MCF 10A (cell line): Measurements from ENCODE around the gene ZNF668. TPM values are rescaled to one million over a fixed set of nuclear protein-coding genes. Genes with fewer than 3 reads are reported as not detected.

Source experiments
- BruUV-seq: library from RNA; stranded (reverse); fragments of 400-500 nt; replicated peaks from 2 replicates; lab custom pipeline; 2021; lab: Mats Ljungman, UMichigan
- CTCF ChIA-PET: fragments of 300-600 bp; sonication (Branson Sonifier 250); formaldehyde crosslinking; extraction: SDS; loops from one replicate; lab custom pipeline; 2021; ENCODE audit warnings: antibody characterized with exemption, inconsistent platforms; lab: Yijun Ruan, JAX
- POLR2A ChIA-PET: fragments of 300-600, 350-650 bp; sonication (Branson Sonifier 250); formaldehyde crosslinking; extraction: SDS; loops from one replicate; lab custom pipeline; 2020; ENCODE audit warnings: antibody characterized with exemption, inconsistent platforms; lab: Yijun Ruan, JAX
- DNase-seq: peaks from one replicate; pipeline ENCODE4 v3.0.0-alpha.2; 2018; ENCODE audit not compliant: unreplicated experiment
- H3K27ac Mint-ChIP-seq: one replicate; pipeline ENCODE4 v1.8.0; 2022; ENCODE audit warnings: mild to moderate bottlenecking, low read depth, mixed read lengths; ENCODE audit not compliant: unreplicated experiment
- H3K27me3 Mint-ChIP-seq: one replicate; pipeline ENCODE4 v1.8.0; 2022; ENCODE audit warnings: mixed read lengths; ENCODE audit not compliant: insufficient read depth, unreplicated experiment
- H3K36me3 Mint-ChIP-seq: one replicate; pipeline ENCODE4 v1.8.0; 2022; ENCODE audit warnings: mild to moderate bottlenecking, moderate library complexity, mixed read lengths; ENCODE audit not compliant: insufficient read depth, unreplicated experiment
- H3K4me1 Mint-ChIP-seq: one replicate; pipeline ENCODE4 v1.8.0; 2022; ENCODE audit warnings: mixed read lengths; ENCODE audit not compliant: insufficient read depth, unreplicated experiment
- H3K4me3 Mint-ChIP-seq: one replicate; pipeline ENCODE4 v1.8.0; 2022; ENCODE audit warnings: mild to moderate bottlenecking, moderate library complexity, mixed read lengths; ENCODE audit not compliant: unreplicated experiment
- H3K9me3 Mint-ChIP-seq: one replicate; pipeline ENCODE4 v1.8.0; 2022; ENCODE audit warnings: mixed read lengths; ENCODE audit not compliant: unreplicated experiment
- CTCF ChIP-seq: fragments of 200-600 bp; IDR thresholded peaks from one replicate; pipeline ENCODE4 v1.8.0; 2022; ENCODE audit warnings: antibody characterized with exemption, mild to moderate bottlenecking; ENCODE audit not compliant: unreplicated experiment
- intact Hi-C: fragments of 100-400 bp; cut with micrococcal nuclease; formaldehyde crosslinking; loops from 2 replicates; pipeline ENCODE4 v1.14.1; 2022
- total RNA-seq: library from RNA; stranded (reverse); gene quantifications from 2 replicates; pipeline ENCODE4 v1.2.3, GENCODE V29; 2022

The ZNF668 gene
- total RNA-seq, 1 experiment from 2014 or later: 11.9 TPM

GRCh38 chr16:31099860-31100638 lies 26.0 kb upstream of the ZNF668 start:
- POLR2A ChIA-PET: interaction anchor here (1.0 to 2.9 kb wide), 2 partner anchors 18 to 43 kb away, joined by 3 to 19 read pairs; partner anchors contain the start of gene KAT8
- Mint-ChIP-seq H3K4me1 (peaks cover 11% of the 10 kb centered on the region), H3K9me3 (no peaks in the 10 kb centered on the region), H3K4me3 (no peak overlapping the region), H3K36me3 (peaks cover 12% of the 10 kb centered on the region), H3K27ac (no peak overlapping the region), H3K27me3 (no peaks in the 10 kb centered on the region)
- intact Hi-C loops: no loop called here
- no peak for TF ChIP-seq CTCF
- CTCF ChIA-PET: interaction anchor here (0.5 to 3.3 kb wide), 7 partner anchors 8 to 115 kb away, joined by 3 to 20 read pairs (median 3); partner anchors contain the start of genes HSD3B7 and PRSS8
- DNase-seq: peak; percentile 52
- no TSS peak for BruUV-seq

- CTCF ChIA-PET: interaction anchor here (0.6 to 5.2 kb wide), 6 partner anchors 12 to 364 kb away, joined by 3 to 27 read pairs (median 4); partner anchors contain the start of genes ARMC5 and HSD3B7
- no TSS peak for BruUV-seq
These were observed 20.5 kb upstream of the ZNF668 start, which contains the start of gene VKORC1 for GRCh38 chr16:31094424-31095120. Gene VKORC1, minus strand, starts transcription at chr16:31094797. Its CDS starts 68 bp downstream, at chr16:31094729.

GRCh38 chr16:31094088-31094423 lies 20.0 kb upstream of the ZNF668 start:
- BruUV-seq: TSS peak; percentile 21
- H3K27ac Mint-ChIP-seq: peak overlapping the region; percentile 77
- peaks cover 12% of the 10 kb centered on the region for H3K4me1 Mint-ChIP-seq
- H3K9me3 Mint-ChIP-seq: no peaks in the 10 kb centered on the region
- CTCF ChIA-PET: interaction anchor here (0.7 to 5.2 kb wide), 4 partner anchors 11 to 365 kb away, joined by 3 to 27 read pairs (median 4); partner anchors contain the start of genes ARMC5 and HSD3B7
- H3K36me3 Mint-ChIP-seq: peaks cover 22% of the 10 kb centered on the region
- TF ChIP-seq CTCF: no peak
- POLR2A ChIA-PET: interaction anchor here (0.5 to 6.5 kb wide), 15 partner anchors 20 to 364 kb away, joined by 3 to 78 read pairs (median 3); partner anchors contain the start of genes FUS, KAT8, PRSS8 and STX4
- DNase-seq: no peak
- intact Hi-C loops: loop anchor here (2.0 kb wide), 1 partner anchor 19 kb away; the partner anchor contains the start of genes ZNF646 and ZNF668
- peak overlapping the region; percentile 85 for H3K4me3 Mint-ChIP-seq
- H3K27me3 Mint-ChIP-seq: no peaks in the 10 kb centered on the region

More at GRCh38 chr16:31094424-31095120, 20.5 kb upstream of the ZNF668 start, which contains the start of gene VKORC1:
- Mint-ChIP-seq H3K4me1 (peaks cover 12% of the 10 kb centered on the region), H3K36me3 (peaks cover 22% of the 10 kb centered on the region), H3K9me3 (no peaks in the 10 kb centered on the region), H3K27ac (peak within 1 kb of the TSS; percentile 77), H3K27me3 (no peaks in the 10 kb centered on the region), H3K4me3 (peak within 1 kb of the TSS; percentile 85)
- TF ChIP-seq CTCF: no peak
- POLR2A ChIA-PET: interaction anchor here (0.7 to 6.5 kb wide), 14 partner anchors 21 to 364 kb away, joined by 3 to 78 read pairs (median 4); partner anchors contain the start of genes FUS, KAT8, PRSS8 and STX4
- intact Hi-C loops: loop anchor here (1.0 to 2.0 kb wide), 2 partner anchors 20 to 109 kb away; partner anchors contain the start of genes HSD3B7, ZNF646 and ZNF668
- DNase-seq: peak; percentile 99
